GM19395 (cell line): ENCODE data around the gene PPP6C.
"Not testable (repeated sequence)": the region's sequence is repeated elsewhere in the genome, so short reads cannot be mapped to it uniquely, and the experiment has no call there.

Experiments used
- ATAC-seq: cut with Tn5 transposase; IDR thresholded peaks from one replicate; pipeline ENCODE4 v1.9.1; 2021; ENCODE audit warnings: mild to moderate bottlenecking, moderate library complexity; ENCODE audit not compliant: unreplicated experiment

The PPP6C gene

DNA sequence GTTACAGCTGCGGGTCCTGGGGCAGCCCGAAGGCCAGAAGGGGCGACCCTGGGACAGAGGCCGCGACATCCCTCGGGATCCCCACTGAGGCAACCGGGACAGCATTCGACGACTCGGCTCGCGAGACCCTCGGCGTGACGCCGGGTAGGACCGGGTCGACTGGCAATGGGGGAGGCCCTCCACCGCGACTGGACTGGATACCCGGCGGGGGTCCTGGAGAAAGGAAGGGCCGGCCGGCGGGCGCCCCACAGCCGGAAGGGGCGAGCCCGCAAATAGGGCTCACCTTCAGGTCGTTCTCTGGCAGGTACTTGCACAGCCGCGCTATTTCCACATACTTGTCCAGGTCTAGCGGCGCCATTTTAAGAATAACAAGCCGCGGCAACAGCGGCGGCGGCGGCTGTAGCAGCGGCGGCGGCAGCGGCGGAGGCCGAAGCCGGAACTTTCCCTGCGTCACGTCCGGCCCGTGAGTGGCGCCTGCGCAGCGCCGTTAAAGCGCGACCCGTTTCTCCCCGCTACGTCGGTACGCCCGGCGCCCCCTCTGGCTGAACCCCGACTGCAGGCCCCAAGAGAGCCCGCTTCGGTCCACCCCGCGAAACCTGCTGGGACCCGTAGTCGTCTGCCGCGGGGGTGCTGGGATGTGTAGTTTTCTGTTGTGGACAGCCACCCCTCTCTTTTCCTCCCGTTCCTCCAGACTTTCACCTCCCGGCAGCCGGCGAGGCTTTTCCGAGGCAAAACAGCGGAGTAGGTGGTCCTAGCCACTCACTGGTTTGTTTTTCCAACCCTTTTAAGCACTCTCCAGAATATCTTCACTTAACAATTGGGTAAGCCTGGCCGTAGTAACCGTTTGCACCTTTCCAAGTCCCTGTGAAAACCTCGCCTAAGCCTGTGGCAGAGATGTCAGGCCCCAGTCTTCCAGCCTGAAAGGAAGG is at the start of gene PPP6C:
TSS of gene PPP6C (minus strand) at position 443 of the 929 bp plus-strand sequence. CDS start at position 358, 85 bp downstream.
- ATAC-seq, result peak; percentile 91

GRCh38 chr9:125238915-125239446 is 49.4 kb upstream of the PPP6C start:
- no peak for ATAC-seq

DNA sequence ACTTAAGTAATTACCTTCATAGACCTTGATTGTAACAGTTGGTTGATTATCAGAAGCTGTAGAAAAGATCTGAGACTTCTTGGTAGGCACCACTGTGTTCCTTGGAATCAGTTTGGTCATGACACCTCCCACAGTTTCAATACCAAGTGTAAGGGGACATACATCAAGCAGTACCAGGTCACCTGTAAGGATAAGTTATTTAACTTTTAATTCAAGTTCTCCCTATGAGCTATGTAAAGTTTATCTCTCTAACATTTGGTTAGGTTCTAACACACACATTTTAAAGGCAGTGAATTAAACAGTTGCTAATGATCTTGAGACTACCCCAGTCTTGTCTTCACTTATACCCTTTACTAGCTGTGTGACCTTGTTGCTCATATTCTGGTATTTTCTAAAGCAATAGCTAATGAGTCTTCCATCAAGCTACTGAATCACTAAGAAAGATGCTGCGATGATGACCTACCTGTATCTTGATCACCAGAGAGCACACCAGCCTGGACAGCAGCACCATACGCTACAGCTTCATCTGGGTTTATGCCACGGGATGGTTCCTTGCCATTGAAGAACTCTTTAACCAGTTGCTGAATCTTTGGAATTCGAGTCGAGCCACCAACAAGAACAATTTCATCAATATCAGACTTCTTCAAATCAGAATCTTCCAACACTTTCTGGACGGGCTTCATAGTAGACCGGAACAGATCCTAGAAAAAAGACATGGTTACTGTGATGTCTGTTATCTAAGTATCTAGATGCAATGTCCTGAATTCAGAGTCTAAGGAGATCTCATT is 48.7 kb upstream of the PPP6C start:
- no peak for ATAC-seq

DNA sequence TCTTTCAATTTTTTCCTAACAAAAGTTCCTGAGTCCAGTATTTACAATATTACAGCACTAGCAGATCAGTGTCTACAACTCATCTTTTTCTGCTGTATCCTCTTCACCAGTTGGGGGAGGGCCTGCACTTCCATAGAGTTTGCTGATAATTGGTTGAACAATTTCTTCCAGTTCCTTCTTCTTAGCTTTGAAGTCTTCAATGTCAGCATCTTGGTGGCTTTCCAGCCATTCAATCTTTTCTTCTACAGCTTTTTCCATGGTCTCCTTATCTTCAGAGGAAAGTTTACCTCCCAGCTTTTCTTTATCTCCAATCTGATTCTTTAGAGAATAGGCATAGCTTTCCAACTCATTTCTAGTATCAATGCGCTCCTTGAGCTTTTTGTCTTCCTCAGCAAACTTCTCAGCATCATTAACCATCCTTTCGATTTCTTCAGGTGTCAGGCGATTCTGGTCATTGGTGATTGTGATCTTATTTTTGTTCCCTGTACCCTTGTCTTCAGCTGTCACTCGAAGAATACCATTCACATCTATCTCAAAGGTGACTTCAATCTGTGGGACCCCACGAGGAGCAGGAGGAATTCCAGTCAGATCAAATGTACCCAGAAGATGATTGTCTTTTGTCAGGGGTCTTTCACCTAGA is 47.0 kb upstream of the PPP6C start:
- ATAC-seq, result not testable (repeated sequence)

- no peak for ATAC-seq
Measured at GRCh38 chr9:125235804-125236519, 46.4 kb upstream of the PPP6C start.

DNA sequence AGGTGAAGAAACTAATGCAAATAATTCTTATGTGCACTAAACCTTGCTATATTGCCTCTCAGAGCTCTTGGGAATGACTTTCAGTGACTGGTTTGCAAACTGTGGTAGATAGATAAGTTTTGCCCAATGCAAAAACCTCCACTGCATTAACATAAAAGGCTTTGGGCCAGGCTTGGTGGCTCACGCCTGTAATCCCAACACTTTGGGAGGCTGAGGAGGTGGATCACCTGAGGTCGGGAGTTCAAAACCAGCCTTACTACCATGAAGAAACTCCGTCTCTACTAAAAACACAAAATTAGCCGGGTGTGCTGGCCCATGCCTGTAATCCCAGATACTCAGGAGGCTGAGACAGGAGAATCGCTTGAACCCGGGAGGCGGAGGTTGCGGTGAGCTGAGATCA is 44.5 kb upstream of the PPP6C start:
- not testable (repeated sequence) for ATAC-seq

GRCh38 chr9:125233678-125234077 is 44.1 kb upstream of the PPP6C start:
- no peak for ATAC-seq

GRCh38 chr9:125227761-125228160 is 38.2 kb upstream of the PPP6C start:
- ATAC-seq, result no peak

DNA sequence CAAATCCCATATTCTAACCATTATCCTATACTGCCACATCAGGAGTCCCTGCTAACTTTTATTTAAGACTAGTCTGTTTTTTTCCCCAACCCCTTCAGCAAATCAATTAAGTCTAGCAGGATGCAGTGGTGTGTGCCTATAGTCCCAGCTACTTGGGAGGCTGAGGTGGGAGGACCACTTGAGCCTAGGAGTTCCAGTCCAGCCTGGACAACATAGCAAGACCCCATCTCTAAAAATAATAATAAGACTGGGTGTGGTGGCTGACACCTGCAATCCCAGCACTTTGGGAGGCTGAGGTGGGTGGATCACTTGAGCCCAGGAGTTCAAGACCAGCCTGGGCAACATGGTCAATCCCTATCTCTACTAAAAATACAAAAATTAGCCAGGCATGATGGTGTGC is 35.3 kb upstream of the PPP6C start:
- not testable (repeated sequence) for ATAC-seq

DNA sequence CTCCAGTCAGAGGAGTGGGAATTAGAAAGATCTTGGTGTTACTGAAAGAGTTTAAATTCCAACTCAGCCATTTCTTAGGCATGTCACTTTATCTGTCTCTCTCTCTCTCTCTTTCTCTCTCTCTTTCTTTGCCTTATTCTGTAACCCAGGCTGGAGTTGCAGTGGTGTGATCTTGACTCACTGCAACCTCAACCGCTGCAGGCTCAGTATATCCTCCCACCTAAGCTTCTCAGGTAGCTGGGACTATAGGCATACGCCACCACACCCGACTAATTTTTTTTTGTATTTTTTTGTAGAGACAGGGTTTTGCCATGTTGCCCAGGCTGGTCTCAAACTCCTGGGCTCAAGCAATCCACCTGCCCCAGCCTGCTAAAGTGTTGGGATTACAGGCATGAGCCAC is 29.0 kb upstream of the PPP6C start:
- ATAC-seq, result no peak

DNA sequence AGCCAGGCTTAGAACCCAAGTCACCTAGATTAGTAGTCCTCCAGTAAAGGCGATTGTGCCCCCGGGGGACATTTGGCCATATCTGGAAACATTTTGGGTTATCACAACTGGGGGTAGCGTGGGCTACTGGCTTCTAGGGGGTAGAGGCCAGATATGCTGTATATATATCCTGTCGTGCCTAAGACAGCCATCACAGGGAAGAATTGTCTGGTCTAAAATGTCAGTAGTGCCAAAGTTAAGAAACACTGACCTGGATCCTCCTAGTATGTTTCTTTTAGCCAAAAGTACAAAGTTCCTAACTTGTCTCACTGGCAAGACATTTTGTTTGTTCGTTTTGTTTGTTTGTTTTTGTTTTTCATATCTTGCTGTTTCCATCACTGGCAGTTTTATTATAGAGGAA is 24.6 kb upstream of the PPP6C start:
- ATAC-seq, result no peak

DNA sequence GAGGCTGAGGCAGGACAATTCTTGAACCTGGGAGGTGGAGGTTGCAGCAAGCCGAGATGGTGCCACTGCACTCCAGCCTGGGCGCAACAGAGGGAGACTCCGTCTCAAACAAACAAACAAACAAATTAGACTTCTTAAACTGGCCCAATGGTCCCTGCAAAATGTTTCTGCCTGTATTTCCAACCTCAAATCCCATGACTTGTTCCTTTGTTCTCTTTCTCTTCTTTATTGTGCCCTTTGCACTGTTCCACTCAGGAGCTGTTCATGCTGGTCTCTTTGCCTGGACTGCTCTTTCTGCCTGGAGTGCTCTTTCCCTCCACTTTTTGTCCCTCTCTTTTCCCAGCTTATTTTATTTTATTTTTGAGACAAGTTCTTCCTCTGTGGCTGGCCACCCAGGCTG is 14.9 kb upstream of the PPP6C start:
- ATAC-seq, result no peak

DNA sequence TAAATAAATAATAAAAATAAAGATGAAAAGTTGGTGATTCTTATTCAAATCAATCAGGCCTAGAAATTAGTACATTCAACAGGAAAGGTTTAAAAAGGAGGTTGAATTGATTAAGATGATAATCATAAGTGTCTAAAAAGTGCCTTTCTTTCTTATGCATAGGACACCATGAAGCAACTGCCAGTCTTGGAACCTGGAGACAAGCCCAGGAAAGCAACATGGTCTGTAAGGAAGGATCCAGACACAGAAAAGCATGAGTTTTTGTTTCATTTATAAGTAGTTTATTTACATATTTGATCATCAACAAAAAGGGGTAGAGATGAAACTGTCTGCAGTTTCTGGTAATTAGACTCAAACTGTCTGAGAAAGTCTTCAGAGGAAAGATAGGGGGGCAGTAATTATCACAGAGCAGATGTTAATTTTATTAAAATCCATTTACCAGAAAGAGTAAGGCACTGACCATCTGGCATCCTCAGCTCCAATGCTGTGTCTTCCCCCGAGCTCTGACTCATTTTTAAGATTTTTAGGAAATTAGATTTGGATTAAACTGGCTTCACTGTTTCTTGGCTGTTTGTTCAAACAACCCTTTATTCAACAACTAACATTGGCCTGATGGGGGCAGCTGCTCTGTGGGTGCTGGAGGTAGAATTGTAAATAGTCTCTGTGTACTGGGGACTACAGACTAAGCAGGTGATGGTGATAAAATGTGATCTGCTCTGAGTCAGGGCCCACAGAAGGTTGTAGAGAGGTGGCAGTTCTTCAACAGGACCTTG is 13.4 kb upstream of the PPP6C start:
- ATAC-seq, result no peak

DNA sequence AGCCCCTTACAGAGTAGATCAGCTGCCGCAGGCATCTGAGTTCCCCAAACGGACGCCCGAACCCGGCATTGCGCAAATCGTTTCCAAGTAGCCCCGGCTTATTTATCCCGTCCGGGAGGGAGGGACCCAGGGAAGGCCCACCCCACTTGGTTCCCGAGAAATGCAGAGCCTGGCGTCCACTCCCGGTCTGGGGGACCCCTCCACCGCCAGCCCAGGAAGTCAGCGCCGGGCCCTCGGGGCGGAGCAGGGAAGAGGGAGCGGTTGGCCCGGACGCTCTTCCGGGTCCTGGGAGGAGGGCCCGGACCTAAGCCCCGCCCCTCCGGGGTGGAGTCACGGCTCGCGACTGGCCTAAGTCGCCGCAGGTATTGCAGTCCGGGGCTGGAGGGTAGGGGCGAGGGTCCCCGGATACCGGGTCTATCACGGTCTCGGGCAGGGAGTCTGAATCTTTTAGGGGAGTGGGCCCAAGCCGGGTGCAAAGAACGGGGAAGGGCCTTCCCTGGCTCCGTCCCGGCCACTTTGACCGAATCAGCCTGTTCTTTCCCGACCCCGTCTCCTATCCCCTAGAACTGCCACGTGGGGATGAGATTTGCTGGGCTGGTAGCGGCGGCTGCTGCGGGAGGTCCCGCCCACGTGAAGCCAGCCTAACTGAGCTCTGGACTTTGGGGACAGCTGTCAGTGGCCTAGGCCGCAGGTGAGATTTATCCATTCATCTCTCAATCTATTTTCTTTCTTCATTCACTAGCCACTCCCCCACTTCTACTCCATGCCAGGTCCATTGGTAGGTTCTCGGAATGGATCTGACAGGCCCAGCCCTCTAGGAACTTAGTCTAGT is 10.8 kb upstream of the PPP6C start, which contains the start of gene RABEPK:
TSS of gene RABEPK (plus strand) at position 327 of the 832 bp plus-strand sequence. CDS start 2,472 bp downstream, outside the sequence.
- peak; percentile 97 for ATAC-seq

DNA sequence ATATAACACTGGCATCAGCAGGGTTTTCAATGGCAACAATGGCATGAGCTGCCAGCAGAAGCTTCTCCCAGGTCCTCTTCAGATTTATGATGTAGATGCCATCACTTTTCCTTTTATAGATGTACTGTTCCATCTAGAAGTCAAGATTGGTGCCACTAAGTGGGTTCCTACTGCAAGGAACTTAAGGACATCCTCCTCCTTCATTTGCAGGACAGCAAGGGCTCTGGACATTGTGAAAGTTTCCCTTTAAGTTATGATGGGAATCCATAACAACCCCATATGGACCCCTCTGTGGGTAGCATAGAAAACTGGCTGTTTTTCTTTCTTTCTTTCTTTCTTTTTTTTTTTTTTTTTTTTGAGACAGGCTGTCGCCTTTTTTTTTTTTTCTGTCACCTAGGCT is 6.0 kb upstream of the PPP6C start:
- not testable (repeated sequence) for ATAC-seq

- ATAC-seq, result not testable (repeated sequence)
Measured at GRCh38 chr9:125194466-125194865, 4.9 kb upstream of the PPP6C start.

DNA sequence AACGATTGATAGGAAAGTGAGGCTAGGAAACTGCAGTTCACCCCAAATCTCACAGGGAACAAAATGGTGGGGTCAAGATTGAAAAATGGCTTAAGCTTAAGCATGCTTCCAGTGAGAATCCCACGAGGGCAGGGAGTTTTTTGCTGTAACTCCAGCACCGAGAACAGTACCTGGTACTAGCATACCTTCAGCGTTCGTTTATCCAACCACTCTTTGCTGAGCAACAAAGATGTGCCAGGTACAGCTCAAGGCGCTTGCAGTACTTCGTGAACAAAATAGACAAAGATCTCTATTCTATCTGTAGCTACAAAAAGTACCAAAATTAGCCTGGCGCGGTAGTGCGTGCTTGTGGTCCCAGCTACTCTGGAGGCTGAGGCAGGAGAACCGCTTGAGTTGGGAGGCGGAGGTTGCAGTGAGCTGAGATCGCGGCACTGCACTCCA is 778 bp upstream of the PPP6C start:
- no peak for ATAC-seq

GRCh38 chr9:125189011-125189360 is 617 bp downstream of the PPP6C start:
- peak; percentile 35 for ATAC-seq

DNA sequence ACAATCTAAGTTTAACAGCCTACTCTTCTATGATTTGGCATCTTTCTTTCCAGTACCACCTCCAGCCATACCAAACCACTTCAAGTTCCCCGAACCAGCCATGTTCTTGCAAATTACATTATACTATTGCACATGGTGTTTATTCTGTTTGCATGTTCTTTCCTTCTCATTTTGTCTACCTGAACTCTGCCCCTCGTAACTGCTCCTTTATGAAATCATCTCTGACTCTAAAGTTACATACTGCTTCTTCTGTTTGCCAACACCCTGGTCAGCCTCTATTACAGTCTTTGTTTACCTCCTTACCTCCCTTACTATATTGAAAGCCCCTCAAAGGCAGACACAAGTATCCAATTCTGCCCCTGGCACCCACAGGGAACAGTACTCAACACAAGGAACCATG is 6.0 kb downstream of the PPP6C start:
- no peak for ATAC-seq
